OCI-M2 (cell line): Measurements from ENCODE around the gene RGPD8.
"Not testable (repeated sequence)": the region's sequence is repeated elsewhere in the genome, so short reads cannot be mapped to it uniquely, and the experiment has no call there.

Experiments
- DNase-seq: peaks from one replicate; lab custom pipeline; 2025; ENCODE audit not compliant: unreplicated experiment; lab: John Stamatoyannopoulos, UW

The RGPD8 gene

DNA sequence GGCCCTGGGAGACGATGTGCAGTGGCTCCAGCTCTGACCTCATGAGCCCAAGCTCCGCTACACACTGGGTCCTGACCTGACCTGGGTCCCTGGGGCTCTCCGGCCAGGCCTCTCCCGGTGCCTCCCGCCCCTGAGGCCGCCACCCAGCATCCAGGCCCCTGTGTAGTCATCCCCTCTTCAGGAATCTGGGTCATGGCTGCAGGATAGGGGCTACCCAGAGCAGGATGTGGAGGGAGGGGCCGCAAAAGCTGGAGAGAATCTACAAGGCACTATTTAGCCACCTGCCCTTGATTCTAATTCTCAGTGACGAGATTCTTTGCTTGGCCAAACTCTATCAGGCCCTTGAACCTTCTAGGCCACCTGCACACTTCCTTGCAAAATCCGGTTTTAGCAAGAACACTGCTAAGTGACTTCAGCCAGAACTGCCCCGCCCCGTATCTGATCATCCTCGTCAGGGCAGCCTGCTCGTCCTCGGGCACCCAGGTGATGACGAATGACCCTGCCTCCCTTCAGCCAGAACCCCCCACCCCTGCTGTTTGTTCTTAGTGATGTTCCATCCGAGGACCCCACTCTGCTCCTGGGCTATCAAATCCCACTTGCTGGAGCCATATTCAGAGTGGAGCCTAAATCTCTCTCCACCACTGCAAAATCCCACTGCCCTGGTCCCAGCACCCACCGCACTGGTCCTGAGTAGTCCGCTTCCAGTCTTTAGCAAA, 2.4 kb upstream of the RGPD8 start:
- DNase-seq, result not testable (repeated sequence)

DNA sequence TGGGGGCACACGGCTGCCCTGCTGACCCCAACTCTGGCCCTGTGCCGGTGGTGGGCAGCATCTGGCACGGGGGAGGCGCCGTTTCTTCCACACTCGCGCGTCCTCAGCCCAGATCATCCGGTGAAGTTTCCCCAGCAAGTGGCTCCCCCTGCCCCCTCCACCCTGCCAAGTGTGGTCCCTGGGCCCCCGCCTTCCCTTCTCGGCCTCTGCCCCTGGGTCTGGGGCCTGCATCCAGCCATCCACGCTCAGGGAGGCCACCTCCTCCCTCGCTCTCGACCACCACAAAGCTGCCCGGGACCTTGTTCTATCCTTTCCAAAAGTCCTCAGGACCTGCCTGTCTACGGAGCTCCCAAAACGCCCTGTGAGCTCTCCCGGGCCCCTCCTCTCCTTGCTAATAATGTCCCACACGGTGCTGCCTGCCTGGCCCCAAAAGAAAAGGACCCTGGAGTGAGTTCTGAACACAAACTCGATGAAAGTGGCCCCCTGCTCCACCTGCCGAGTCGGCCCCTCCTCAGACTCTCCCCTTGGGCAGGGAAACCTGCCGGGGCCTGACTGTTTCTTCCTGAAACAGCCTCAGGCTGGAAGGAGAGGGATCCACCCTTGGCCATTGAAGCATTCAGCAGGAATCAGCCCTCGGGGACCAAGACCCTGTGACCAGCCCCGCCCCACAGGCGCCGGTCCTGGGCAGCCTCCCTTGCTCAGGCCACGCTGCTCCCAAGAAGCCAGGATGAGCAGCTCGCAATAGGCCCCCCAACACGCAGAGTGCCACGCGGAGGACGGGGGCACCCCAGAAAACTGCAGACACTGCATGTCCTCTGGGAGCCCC, 1.7 kb upstream of the RGPD8 start:
- not testable (repeated sequence) for DNase-seq

DNA sequence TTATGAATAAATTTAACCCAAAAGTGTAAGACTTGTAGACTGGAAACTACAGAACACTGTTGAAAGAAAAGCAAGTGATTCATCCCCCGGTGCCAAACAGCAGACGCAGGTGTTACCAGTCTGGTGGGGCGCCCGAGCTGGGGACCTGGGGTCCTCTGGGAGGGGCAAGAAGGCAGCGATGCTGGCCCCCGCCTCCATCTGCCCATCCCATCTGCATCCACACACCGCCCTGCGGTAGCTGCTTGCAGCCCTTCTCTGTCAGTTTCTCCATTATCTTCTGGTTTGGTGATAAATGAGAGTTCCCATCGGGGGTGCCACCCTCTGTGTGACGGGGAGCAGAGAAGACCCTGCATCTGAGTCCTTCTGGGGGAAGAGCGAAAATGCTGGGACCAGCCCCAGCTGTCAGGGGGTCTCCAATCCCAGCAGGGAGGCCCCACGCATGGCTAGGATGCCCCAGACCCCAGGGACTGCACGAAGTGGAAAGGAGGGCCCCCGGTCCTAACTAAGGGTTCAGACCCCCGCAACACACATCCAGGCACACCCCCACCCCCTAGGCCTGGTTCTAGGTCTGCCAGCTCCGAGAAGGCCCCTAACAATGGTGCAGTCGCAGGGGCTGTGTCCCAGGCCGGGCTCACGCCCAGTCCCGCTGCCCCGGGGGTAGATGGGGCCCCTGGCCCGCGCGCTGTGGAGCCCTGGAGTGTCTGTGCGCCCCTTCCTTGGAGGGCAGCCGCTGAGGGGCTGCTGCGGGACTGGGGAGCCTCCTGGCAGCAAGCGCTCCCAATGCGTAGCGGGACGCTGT, 686 bp upstream of the RGPD8 start:
- no peak for DNase-seq

DNA sequence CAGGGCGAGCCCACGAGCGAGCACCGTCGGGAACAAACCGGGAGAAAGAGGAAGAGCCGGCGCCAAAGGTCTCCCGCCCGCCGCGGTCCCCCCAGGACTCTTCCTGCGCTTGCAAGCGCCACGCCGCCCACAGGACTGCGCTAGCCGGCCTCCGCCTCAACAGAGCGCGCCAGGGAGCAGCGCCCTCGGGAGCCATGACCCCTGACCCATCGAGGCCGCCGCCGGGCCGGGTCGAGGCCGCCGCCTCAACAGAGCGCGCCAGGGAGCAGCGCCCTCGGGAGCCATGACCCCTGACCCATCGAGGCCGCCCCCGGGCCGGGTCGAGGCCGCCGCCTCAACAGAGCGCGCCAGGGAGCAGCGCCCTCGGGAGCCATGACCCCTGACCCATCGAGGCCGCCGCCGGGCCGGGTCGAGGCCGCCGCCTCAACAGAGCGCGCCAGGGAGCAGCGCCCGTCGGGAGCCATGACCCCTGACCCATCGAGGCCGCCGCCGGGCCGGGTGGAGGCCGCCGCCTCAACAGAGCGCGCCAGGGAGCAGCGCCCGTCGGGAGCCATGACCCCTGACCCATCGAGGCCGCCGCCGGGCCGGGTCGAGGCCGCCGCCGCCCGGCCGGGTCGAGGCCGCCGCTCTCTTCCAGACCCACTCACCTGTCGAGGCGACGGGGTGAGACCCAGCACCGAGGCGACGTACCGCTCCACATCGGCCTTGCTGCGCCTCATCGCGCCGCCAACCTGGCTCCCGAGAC, 538 bp downstream of the RGPD8 start:
- not testable (repeated sequence) for DNase-seq

DNA sequence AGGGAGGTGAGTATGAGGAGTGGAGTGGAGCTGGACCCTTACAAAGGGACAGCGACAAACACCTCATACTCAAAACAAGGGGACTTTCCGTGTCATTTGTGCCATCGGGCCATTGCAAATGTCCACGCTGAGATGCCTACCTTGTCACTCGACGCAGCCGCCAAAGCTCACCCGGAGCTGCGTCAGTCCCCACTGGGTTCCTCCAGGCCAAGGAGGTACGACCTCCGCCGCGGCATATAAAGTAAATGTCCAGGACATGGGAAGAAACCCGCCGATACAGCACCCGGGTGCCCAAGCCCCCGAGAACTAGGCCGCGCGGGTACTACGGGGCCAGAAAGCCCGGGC, 1.1 kb downstream of the RGPD8 start:
- not testable (repeated sequence) for DNase-seq

DNA sequence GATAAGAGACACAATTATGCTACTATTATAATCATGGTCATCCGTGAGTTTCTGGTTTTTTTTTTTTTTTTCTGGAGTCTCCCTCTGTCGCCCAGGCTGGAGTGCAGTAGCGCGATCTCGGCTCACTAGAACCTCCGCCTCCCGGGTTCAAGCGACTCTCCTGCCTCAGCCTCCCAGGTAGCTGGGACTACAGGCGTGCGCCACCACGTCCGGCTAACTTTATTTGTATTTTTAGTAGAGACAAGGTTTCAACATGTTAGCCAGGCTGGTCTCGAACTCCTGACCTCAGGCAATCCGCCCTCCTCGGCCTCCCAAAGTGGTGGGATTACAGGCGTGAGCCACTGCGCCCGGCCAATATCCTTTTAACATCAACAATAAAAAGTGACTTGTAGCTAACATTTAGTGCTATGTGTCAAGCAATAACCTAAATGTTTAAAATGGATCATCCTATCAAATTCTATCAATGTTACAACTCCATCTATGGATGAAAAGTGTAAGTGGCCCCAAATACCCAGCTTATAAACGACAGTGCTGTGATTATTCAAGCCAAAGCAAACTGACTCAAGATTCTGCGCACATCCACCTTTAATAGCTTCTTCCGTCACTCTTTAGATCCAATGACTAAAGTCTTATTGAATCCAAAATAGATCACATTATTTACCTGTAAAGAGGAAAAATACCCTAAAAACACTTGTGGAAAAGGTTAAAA, 1.7 kb downstream of the RGPD8 start:
- not testable (repeated sequence) for DNase-seq

DNA sequence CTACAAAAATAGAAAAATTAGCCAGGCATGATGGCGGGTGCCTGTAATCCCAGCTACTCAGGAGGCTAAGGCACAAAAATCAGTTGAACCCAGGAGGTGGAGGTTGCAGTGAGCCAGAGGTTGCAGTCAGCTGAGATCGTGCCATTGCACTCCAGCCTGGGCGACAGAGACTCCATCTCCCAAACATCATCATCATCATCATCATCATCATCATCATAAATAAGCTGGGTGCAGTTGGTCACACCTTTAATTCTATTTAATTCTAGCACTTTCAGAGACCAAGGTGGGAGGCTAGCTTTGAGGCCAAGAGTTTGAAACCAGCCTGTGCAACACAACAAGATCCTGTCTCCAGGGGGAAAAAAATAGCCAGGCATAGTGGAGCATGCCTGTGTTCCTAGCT, 8.9 kb downstream of the RGPD8 start:
- not testable (repeated sequence) for DNase-seq

DNA sequence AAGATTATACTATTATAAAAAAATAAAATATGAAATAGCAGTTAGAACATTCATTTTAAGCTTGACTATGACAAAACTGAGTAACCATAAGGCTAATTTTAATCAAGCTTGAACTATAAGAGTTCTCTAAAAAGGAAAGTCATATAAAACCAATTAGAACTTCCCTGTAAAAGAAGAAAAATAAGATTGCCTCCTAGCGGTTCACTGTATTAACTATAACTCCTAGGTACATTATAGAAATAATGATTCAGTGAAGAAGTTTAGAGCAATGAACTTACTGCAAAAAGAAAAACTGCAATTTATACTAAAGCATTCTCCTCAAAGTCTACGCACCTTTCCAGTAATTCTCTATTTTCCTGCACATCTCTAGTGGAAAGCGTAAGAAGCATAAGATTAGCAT, 16.6 kb downstream of the RGPD8 start:
- DNase-seq, result not testable (repeated sequence)

DNA sequence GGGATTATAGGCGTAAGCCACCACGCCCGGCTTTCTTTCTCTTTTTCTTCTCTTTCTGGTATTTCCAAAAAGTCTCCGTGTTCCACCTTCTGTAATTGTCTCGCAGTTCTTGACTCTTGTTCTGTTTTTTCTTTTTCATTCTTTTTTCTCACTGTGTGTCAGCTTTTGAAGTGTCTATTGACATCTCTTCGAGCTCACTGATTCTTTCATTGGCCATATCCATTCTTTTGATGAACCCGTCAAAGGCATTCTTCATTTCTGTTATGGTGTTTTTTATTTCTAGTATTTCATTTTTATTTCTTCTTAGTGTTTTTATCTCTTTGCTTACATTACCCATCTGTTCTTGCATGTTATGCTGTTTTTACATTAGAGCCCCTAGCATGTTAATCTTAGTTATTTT, 73.4 kb downstream of the RGPD8 start:
- not testable (repeated sequence) for DNase-seq

DNA sequence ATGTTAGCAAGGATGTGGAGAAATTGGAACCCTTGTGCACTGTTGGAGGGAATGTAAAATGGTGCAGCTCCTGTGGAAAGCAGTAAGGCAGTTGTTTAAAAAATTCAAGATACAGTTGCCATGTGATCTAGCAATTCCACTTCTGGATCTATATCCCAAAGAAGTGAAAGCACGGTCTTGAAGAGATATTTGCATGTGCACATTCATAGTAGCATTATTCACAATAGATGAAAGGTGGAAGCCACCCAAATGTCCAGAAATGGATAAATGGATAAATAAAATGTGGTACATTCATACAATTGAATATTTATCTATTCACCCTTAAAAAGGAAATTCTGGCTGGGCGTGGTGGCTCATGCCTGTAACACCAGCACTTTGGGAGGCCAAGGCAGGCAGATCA, 79.1 kb downstream of the RGPD8 start:
- DNase-seq, result not testable (repeated sequence)

DNA sequence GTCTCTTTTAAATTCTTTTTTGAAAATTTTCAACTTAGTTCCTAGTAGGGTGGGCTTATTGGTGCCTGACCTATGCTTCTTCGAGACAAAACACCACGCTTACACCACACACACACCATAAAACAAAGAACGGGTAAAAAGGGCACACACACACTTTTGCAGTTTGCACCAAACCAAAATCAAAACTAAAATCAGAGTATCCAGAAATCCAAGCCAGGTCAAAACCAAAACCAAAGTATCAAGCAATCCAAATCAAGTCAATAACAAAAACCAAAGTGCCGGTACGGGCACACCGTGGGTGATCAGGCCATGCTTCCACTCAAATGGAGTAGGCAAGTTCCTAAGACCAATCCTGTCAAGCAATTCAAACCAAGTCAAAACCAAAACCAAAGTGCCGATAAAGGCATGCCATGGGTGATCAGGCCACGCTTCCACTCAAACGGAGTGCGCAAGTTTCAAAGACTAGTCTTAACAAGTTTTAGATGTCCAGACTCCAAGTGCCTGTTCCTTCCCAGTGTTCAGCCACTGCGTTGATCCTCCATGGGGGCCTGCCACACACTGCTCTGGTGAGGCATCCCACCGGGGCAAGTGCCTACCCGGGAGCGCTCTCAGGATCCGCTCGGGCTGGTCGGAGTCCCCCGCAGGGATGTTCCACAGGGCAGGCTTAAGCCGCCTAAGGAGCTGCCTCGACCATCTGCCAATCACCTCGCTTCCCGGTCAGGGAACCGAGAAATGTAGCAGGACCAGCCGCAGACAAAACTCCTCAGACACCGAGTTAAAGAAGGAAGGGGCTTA, 80.4 kb downstream of the RGPD8 start:
- DNase-seq, result not testable (repeated sequence)

DNA sequence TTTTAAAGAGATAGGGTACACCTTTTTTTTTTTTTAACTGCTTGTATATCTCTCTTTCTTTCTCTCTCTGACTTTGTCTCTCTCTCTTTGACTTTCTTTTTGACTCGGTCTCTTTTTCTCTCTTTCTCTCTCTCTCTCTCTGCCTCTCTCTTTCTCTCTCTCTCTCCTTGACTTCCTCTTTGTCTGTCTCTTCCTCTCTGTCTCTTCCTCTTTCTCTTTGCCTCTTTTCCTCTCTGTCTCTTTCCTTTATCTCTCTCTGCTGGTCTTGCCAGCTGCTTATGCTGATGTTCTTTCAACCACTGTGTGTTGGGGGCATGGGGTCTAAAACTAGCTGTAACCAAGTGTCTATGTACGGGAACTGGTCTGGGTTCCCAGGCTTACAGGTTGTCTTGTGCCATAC, 81.2 kb downstream of the RGPD8 start:
- not testable (repeated sequence) for DNase-seq

DNA sequence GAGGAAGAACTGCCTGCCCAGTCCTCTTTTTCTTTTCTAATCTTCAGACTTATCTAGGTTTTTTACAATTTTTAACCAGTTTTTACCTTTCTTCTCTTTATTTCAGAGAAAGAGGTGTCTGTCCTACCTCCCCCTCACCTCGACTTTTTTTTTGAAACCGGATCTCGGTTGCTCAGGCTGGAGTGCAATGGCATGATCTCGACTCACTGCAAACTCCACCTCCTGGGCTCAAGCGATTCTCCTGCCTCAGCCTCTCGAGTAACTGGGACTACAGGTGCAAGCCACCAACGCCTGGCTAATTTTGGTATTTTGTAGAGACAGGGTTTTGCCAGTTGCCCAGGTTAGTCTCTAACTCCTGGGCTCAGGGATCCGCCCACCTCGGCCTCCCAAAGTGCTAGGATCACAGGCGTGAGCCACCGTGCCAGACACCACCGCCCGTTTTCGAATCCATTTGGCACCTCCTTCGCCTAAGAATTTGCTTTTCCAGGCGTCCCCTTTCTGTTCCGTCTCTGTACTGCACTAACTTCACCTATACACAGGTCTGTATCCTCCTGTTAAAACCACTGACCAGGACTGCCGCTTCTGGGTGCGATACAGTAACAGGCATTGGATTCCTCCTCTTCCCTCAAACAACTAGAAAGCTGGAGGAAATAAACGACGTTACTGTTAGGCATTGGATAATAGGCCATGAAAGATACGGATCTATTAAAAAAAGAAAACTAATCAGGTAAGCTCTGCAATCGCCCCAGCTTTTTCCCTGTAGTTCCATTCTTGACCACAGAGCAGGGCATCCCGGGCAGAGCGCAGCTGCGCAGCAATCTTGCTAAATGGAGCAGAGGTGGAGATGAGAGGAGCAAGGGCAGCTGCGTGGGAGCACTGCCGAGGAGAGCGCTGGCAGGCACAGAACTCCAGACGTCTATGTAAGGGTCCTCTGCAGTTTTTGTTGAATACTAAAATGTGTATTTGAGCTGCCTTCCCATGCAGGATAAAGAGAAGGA, 88.1 kb downstream of the RGPD8 start:
- no peak for DNase-seq

DNA sequence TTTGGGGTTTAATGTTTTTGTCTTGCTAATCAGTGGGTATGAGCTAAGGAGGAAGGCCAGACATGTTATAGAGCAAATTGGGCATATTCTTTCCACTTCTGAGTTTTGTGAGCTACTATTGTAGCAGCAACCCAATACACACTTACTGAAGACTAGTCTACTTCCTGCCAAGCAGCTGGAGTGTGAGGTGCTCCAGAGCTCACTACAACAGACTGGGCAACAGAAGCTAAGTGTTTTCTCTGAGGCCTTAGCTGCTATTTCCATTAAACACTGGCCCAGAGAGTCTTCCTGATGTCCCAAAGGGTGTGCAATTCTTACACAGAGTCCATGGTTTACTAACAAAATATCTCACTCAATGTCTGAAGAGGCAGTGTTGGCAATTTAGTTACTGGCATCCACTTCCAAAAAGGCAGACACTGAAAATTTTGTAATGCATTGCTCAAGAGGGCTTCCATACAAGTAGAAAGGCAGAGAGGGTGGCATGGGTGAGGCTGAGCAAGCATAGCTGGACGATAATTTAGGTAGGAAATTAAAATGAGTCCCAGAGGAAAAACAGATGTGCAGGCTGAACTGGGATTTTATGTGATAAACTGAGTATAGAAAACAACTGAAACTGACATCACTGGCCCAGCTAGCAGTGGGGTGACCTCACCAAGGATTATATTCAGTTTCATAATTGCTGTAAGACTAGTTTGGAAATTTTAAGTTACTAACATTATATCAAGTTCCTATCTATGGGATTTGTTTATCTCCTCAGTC, 89.4 kb downstream of the RGPD8 start:
- no peak for DNase-seq

DNA sequence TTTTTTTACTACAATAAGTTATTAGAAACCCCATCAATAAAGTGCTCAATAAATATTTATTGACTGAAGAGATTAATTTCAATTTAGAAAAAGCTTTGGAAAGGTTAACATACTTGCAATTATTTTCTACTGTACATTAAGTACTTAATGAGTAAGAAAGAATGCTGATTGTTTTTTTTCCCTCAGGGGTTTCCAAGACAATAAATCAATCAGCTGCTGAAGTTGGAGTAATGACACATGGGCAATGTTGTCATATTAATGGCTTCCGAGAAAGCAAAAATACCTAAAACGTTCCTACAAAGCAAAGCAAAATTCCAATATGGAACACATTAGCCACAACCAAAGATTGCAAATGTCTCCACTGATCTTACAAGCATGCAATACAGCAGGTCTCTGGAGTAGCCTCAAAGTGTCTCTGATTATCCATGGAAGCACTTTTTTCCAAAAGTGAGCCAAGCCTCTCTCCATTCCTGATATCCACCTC, 91.3 kb downstream of the RGPD8 start:
- DNase-seq, result no peak

DNA sequence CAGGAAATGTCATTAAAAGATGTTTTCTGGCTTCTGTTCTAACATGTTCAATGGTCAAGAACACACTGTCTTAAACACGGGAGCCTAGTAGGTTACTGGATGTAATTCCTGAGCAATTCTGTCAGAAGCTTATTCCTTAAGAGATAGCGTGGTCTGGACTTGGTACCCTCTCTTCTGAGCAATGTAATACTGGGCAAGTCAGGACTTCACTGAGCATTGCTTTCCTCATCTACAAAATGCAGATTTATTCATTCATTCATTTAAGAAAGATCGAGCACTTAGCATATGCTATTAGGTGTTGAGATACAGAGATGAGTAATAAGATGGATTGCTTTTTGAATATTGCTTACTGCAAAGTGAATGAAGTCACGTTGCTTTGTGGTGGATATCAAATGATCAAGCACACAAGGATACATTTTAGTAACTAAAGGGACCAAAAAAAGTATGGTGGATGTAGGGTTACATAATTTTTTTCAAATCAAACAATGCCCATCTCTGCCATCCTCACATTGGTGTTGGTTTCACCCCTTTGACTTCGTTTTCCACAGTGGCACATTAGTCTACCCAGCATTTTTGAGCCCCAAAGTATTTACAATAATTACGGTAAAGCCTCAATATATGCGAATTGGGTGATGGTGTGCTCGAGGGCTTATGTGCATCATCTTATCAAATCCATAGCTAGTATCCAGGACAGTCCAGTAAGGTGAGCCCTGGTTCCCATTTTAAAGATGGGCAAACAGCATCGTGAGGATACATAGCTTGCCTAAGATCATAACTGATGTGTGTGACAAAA, 92.8 kb downstream of the RGPD8 start:
- DNase-seq, result no peak

DNA sequence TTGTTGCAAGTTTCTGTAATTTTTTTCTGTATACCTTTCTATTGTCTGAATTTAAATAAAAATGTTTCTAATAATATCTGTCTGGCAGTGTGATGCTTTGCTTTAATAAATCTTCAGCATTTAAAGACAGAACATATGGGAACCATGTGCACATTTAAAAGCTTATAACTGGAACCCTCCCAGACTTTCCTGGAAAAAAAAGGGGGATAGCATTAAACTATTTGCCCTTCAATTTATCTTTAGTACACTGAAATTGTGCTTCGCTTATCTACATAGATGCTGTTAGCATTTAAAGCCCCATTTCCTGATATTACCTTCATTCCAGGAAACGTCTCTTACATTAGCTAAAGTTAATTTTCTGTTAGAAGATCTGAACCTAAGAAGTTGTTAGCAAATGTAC, 93.5 kb downstream of the RGPD8 start:
- no peak for DNase-seq
